GM13977 (cell line): ENCODE results near the gene UBXN2A.

Source experiments
- DNase-seq: peaks from one replicate; pipeline ENCODE4 v3.0.0; 2012; ENCODE audit warnings: low spot score
- CTCF ChIP-seq: IDR thresholded peaks from 2 replicates; pipeline ENCODE4 v1.5.1; 2012; ENCODE audit warnings: mild to moderate bottlenecking, control low read depth; ENCODE audit not compliant: insufficient read depth; ENCODE audit errors: extremely low read depth, missing control alignments
- in situ Hi-C: fragments of 300-500 bp; cut with MboI; formaldehyde crosslinking; loops from one replicate; pipeline ENCODE4 v1.12.0; 2022; ENCODE audit warnings: low sequenced_read_pairs, low pct_unique_long_range_greater_than_20kb, mixed read lengths, inconsistent platforms; ENCODE audit not compliant: unreplicated experiment

UBXN2A gene

DNA sequence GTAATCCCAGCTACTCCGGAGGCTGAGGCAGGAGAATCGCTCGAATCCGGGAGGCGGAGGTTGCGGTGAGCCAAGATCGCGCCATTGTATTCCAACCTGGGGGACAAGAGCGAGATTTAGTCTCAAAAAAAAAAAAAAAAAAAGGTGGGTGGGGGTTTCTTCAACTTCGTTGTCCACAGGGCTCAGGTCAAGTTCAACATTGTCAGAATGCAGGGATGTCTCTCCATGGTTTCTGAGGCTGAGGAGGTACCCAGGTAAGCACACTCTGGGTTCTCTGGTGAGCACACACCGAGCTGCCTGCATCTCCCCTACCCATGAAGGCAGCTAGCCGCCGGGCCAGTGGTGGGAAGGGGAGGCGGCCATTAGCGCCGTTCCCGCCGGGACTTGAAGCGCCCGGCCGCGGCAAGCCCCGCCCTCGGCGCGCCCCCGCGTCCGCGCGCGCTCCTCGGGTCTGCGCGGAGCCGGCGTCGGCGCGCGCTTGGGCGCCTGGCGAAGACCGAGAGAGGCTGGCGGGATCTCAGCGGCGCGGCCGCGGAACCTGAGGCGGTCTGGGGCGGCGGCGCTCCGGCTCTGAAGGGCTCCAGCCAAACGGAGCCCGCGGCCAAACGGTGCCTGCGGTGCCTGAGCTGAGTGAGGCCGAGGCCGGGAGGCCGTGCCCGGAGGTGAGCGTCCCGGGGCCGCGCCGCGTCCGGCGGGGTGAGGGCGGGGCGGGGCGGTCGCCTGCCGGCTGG is at the start of gene UBXN2A:
UBXN2A (plus strand) TSS at position 477 of the 731 bp plus-strand sequence. CDS start 17,852 bp downstream, outside the sequence.
- in situ Hi-C loops: no loop called here
- TF ChIP-seq CTCF: no peak
- DNase-seq: peak; percentile 92

- DNase-seq: no peak
- TF ChIP-seq CTCF: no peak
- in situ Hi-C loops: no loop called here
Observed at GRCh38 chr2:23900133-23900532, 40.1 kb upstream of the UBXN2A start.

- in situ Hi-C loops: no loop called here
- DNase-seq: no peak
Observed at GRCh38 chr2:23900541-23901322, 39.5 kb upstream of the UBXN2A start.

GRCh38 chr2:23901966-23902846 is 38.1 kb upstream of the UBXN2A start:
- DNase-seq: no peak
- in situ Hi-C loops: no loop called here
- TF ChIP-seq CTCF: no peak

More at GRCh38 chr2:23900541-23901322, 39.5 kb upstream of the UBXN2A start:
- no peak for TF ChIP-seq CTCF

DNA sequence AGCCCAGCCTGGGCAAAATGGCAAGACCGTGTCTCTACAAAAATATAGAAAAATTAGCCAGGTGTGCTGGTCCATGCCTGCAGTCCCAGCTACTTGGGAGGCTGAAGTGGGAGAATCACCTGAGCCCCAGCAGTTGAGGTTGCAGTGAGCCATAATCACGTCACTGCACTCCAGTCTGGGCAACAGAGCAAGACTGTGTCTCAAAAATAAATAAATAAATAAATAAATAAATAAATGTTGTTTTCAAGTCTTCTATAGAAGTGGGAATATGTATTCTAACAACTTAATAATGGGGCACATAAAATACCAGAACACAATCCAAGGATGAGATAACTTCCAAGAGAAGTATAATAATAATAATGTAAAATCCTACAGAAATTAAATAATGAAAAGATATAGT is 37.2 kb upstream of the UBXN2A start:
- TF ChIP-seq CTCF: no peak
- no peak for DNase-seq

GRCh38 chr2:23904215-23904614 is 36.0 kb upstream of the UBXN2A start:
- TF ChIP-seq CTCF: no peak
- in situ Hi-C loops: no loop called here
- DNase-seq: no peak

More for the DNA sequence above, 37.2 kb upstream of the UBXN2A start:
- in situ Hi-C loops: no loop called here
